ENCODE results near the gene PCNA.

DNA sequence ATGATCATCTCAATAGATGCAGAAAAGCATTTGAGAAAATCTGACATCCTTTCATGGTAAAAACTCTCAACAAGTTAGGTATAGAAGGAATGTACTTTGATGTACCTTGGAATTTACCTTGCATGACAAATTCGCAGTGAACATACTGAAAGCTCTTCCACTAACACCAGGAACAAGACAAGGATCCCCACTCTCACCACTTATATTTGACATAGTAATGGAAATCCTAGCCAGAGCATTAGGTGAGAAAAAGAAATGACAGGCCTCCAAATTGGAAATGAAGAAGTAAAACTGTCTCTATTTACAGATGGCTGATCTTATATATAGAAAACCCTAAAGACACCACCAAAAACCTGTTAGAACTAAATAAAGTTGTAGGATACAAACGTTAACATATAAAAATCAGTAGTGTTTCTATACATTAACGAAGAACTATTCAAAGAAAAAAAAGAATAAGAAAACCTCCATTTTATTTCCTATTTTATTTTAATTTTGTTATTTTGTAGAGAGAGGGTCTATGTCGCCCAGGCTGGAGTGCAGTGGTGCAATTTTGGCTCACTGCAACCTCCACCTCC, 26.9 kb downstream of the PCNA start:
- TF ChIP-seq MAFK (IDR thresholded peaks at IDR 0.05; ENCODE audit: low read depth, low read length), result no peak
- TF ChIP-seq, protein P1, sequence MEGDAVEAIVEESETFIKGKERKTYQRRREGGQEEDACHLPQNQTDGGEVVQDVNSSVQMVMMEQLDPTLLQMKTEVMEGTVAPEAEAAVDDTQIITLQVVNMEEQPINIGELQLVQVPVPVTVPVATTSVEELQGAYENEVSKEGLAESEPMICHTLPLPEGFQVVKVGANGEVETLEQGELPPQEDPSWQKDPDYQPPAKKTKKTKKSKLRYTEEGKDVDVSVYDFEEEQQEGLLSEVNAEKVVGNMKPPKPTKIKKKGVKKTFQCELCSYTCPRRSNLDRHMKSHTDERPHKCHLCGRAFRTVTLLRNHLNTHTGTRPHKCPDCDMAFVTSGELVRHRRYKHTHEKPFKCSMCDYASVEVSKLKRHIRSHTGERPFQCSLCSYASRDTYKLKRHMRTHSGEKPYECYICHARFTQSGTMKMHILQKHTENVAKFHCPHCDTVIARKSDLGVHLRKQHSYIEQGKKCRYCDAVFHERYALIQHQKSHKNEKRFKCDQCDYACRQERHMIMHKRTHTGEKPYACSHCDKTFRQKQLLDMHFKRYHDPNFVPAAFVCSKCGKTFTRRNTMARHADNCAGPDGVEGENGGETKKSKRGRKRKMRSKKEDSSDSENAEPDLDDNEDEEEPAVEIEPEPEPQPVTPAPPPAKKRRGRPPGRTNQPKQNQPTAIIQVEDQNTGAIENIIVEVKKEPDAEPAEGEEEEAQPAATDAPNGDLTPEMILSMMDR (conservative IDR thresholded peaks at IDR 0.05; ENCODE audit: low read depth, low read length), result no peak
- no peak for TF ChIP-seq POLR2A (IDR thresholded peaks at IDR 0.05; ENCODE audit: low read depth, low read length)
- TF ChIP-seq RCOR1 (IDR thresholded peaks at IDR 0.05; ENCODE audit: insufficient replicate concordance, low read length), result no peak
